Measurements from ENCODE around the gene MANSC4.
"Not testable (repeated sequence)": the region's sequence is repeated elsewhere in the genome, so short reads cannot be mapped to it uniquely, and the experiment has no call there.

Gene MANSC4

DNA sequence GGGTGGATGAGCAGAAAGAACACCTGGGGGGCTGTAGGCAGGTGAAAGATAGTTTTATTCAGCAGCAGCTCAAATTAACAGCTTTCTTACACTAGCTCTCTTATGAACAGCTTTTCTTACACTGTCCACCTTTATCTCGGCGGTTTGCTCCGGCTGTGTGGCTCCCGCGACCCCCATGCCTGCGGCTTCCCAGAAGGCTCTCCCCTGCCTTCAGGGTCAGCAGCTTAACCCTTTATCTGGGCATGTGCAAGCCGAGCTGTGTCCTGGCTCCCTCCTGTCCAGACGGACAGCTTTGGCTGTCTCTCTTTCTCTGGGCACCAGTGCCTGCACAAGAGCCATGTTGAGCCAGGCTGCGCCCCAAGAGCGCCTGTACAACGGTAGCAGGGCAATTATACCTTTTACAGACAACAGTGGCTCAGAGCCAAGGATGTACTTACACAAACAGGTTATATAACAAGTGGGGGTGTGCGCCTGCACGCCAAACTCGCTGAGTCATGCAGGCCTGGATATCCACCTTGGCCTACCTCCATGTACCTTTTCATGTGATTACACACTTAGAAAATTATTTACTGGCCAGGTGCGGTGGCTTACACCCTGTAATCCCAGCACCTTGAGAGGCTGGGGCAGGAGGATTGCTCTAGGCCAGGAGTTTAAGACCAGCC lies 28.5 kb downstream of the MANSC4 start:
- DNase-seq (ENCODE audit: low spot score), result no peak

DNA sequence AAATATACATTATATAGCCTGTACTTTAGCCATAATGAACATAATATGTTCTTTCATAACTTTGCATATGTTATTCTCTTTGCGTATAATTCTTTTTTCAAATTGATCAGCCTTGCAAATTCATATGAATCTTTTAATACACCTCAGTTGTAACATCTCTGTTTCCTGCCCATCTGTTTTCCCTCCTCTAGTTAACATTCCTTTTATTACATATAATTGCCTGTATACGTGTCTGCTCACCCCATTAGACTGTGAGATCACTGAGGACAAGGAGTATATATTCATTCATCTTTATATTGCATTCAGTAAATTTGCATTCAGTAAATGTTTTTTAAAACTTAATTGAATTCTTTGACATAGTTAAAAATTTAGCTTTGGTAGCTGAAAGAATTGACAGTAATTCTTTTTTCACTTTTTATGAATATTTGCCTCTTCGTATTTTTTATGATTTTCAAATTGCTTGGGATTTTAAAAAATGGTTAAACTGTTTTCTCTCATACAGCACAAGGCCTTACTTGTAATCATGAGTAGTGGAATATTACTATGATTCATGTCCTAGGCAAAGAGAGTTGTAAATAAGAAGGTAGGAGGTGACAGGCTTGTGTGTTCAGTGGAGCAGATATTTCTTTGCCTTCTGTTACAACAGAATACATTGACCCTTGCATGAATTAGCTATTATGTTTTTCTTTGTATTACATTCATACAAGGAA lies 32.8 kb downstream of the MANSC4 start:
- DNase-seq (ENCODE audit: low spot score), result peak; percentile 24

DNA sequence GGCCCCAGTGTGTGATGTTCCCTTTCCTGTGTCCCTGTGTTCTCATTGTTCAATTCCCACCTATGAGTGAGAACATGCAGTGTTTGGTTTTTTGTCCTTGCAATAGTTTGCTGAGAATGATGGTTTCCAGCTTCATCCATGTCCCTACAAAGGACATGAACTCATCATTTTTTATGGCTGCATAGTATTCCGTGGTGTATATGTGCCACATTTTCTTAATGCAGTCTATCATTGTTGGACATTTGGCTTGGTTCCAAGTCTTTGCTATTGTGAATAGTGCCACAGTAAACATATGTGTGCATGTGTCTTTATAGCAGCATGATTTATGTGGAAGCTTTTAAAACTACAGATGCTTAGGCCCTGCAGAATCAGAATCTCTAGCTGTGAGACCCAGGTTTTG lies 34.3 kb downstream of the MANSC4 start:
- DNase-seq (ENCODE audit: low spot score), result not testable (repeated sequence)

DNA sequence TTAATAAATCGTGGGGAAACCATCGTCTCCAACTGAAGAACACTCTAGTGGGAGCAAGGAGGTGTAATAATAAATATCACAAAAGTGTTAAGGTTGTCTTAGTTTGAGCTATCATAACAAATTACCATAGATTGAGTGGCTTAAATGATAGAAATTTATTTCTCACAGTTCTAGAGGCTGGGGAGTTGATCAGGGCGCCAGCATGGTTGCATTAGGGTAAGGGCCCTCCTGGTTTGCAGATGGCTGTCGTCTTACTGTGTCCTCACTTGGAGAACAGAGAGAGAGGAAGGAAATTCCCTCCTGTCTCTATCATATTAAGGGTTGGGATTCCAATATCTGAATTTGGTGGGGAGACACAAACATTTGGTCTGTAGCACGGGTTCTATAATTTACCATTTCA lies 36.4 kb downstream of the MANSC4 start:
- DNase-seq (ENCODE audit: low spot score), result no peak

DNA sequence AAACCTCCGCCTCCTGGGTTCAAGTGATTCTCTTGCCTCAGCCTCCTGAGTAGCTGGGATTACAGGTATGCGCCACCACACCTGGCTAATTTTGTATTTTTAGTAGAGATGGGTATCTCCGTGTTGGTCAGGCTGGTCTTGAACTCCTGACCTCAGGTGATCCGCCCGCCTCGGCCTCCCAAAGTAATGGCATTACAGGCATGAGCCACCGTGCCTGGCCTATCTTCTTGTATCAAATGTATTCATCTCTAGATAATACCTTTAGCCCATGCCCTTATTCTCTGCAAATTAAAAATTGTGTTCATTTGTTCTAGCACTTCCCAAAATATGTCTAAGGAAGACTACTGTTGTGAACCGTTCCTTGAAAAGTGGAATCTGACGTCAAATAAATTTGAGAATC lies 45.7 kb downstream of the MANSC4 start:
- DNase-seq (ENCODE audit: low spot score), result not testable (repeated sequence)

DNA sequence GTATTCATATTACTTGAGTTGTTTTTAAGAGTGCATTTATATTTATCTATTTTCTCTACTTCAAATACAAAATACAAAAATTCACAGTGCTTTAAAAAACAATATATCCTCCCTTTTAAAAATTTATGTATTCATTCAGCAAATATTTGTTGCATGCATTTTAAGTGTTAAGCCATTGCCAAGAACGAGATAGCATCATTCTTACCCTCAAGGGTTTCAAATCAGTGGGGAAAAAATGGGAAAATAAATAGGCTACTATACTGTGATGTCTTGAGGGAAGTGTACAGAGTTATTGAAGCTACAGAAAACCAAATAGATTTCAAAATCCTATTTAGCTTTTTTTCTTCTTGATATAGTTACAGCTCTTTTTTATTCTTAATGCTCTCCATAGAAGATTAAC lies 46.2 kb downstream of the MANSC4 start:
- no peak for DNase-seq (ENCODE audit: low spot score)

DNA sequence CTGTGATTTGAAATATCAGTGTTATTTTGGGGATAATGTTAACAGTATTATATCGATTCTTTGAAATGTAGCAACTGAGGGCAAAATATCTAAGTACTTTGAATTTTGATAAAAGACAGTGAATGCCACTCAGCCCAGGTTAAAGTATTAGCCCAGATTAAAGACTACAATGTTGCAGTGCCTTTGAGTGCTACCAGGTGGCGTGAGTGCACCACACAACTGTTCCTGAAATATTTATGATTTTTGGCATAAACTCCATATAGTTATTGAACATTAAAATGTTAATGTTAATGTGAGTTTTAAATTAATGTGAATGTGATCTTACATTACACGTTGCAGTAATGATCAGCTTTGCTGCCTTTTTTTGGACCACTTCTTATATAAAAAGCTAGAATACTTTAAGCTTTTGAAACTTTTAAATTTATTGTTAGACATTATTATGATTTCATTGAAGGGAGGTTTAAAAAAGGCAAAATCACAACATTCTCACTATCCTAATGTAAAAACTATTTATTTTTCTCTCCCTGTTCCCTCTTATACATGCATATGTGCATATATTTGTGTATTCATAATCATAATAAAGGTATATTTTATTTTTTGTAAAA lies 46.9 kb downstream of the MANSC4 start:
- peak; percentile 68 for DNase-seq (ENCODE audit: low spot score)

DNA sequence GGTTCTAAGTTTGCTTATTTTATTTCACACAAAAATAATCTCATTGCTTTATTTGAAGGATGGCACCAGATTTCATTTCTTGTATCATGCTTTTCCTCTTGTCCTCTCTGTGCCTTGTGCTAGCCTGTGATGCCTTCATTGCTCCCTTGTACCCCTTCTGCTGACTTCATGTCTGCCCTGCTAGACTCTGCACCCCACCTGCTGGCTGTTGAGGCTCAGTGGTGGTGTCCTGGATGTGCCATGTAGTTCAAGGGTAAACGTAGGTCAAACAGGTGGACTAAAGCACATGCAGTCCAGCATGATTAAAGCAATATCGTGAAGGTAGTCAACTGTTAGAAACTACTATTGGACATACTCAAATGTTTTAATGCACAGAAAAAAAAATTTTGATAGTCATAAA lies 47.8 kb downstream of the MANSC4 start:
- DNase-seq (ENCODE audit: low spot score), result peak; percentile 7

DNA sequence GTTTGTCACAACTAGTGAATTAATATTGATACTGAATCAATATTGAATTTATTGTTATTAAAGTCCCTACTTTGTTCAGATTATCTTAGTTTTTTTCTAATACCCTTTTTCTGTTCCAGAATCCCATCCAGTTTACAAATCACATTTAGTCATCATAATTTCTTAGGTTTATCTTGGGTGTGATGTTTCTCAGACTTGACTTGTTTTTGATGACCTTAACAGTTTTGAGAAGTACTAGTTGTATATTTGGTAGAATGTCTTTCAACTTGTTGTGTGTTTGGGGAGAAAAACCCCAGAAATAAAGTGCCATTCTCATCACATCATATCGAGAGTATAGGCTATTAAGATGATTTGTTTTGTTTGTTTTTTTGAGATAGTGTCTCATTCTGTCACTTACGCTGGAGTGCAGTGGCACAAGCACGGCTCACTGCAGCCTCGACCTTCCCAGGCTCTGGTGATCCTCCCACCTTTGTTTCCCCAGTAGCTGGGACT lies 49.9 kb downstream of the MANSC4 start:
- DNase-seq (ENCODE audit: low spot score), result no peak

DNA sequence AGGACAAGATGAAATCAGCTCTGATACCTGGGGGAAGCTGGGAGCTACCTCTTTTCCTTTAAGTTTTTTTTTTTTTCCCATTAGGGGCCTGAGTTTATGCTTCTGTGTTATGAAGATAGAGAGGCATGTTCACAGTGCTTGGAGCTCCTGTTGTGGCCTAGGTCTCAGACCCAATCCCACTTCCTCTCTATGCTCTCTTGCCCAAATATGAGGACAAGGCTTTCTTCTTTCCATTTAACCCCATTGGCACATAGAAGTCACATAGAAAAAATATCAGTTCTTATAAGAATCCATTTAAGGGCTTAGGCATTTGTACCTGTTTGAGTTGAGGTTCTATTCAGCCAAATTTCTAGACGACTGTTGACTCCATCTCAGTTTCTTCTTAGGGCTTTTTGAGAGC lies 56.8 kb downstream of the MANSC4 start:
- no peak for DNase-seq (ENCODE audit: low spot score)

Measured in GM03348 (cell line).